ENCODE measurements around the gene TMEM176B. TPM values are rescaled to one million over a fixed set of nuclear protein-coding genes. Genes with fewer than 3 reads are reported as not detected.

The TMEM176B gene
- total RNA-seq, 3 donors from 2014 or later (not counting 1 experiment from before 2014, with no cell fraction given), result 4.0 TPM; not detected in 2

GRCh38 chr7:150838965-150839650, 38.9 kb upstream of the TMEM176B start:
- ATAC-seq (no peak), DNase-seq (no peak)
- peaks cover 13 to 27% of the 10 kb centered on the region in 2 donors for H3K27me3 Mint-ChIP-seq (ENCODE audit: low read depth in 2 of 2)
- WGBS (ENCODE audit: insufficient coverage), result 93% methylated on average over 7 of the region's 7 CpGs
- H3K36me3 ChIP-seq (ENCODE audit: control insufficient read depth, insufficient read depth, low read length), result no peaks in the 10 kb centered on the region
- H3K27ac ChIP-seq (ENCODE audit: low read length), result no peak overlapping the region
- H3K4me3 Mint-ChIP-seq, result no peak overlapping the region
- no peaks in the 10 kb centered on the region for H3K9me3 Mint-ChIP-seq
- intact Hi-C loops (cut with micrococcal nuclease), result no loop called here
- no peak for TF ChIP-seq CTCF (IDR thresholded peaks at IDR 0.05)
- H3K9me3 ChIP-seq (ENCODE audit: control insufficient read depth, insufficient read depth, low read length), result no peaks in the 10 kb centered on the region
- no peaks in the 10 kb centered on the region for H3K36me3 Mint-ChIP-seq
- H3K4me3 ChIP-seq (ENCODE audit: low read length), result no peak overlapping the region
- H3K4me1 Mint-ChIP-seq, result no peaks in the 10 kb centered on the region
- H3K4me1 ChIP-seq (ENCODE audit: control insufficient read depth, insufficient read depth, low read length), result no peaks in the 10 kb centered on the region
- H3K27me3 ChIP-seq (ENCODE audit: control insufficient read depth, insufficient read depth, low read length), result no peaks in the 10 kb centered on the region
- H3K27ac Mint-ChIP-seq, result no peak overlapping the region

- Mint-ChIP-seq H3K4me3 (no peak overlapping the region), H3K27me3 (ENCODE audit: low read depth in 2 of 2) (peaks cover 28 to 36% of the 10 kb centered on the region in 2 donors), H3K9me3 (no peaks in the 10 kb centered on the region), H3K36me3 (no peaks in the 10 kb centered on the region), H3K4me1 (no peaks in the 10 kb centered on the region), H3K27ac (no peak overlapping the region)
- 87% methylated on average over 6 of the region's 6 CpGs for WGBS (ENCODE audit: insufficient coverage)
- Histone ChIP-seq H3K4me1 (ENCODE audit: control insufficient read depth, insufficient read depth, low read length) (no peaks in the 10 kb centered on the region), H3K36me3 (ENCODE audit: control insufficient read depth, insufficient read depth, low read length) (no peaks in the 10 kb centered on the region), H3K27me3 (ENCODE audit: control insufficient read depth, insufficient read depth, low read length) (peaks cover 2% of the 10 kb centered on the region), H3K27ac (ENCODE audit: low read length) (no peak overlapping the region), H3K9me3 (ENCODE audit: control insufficient read depth, insufficient read depth, low read length) (no peaks in the 10 kb centered on the region), H3K4me3 (ENCODE audit: low read length) (no peak overlapping the region)
- no peak for TF ChIP-seq CTCF (IDR thresholded peaks at IDR 0.05)
- intact Hi-C loops (cut with micrococcal nuclease), result no loop called here
- DNase-seq (no peak), ATAC-seq (no peak)
Observed at GRCh38 chr7:150835702-150836280, 35.6 kb upstream of the TMEM176B start.

GRCh38 chr7:150835019-150835418, 34.9 kb upstream of the TMEM176B start:
- no peak for ATAC-seq

More at GRCh38 chr7:150835019-150835418, 34.9 kb upstream of the TMEM176B start:
- no peak overlapping the region for H3K4me3 Mint-ChIP-seq
- intact Hi-C loops (cut with micrococcal nuclease), result no loop called here
- H3K27ac Mint-ChIP-seq, result no peak overlapping the region
- H3K4me1 Mint-ChIP-seq, result no peaks in the 10 kb centered on the region
- 100% methylated on average over 1 of the region's 1 CpG for WGBS (ENCODE audit: insufficient coverage)
- Histone ChIP-seq H3K27ac (ENCODE audit: low read length) (no peak overlapping the region), H3K27me3 (ENCODE audit: control insufficient read depth, insufficient read depth, low read length) (peaks cover 2% of the 10 kb centered on the region), H3K36me3 (ENCODE audit: control insufficient read depth, insufficient read depth, low read length) (no peaks in the 10 kb centered on the region), H3K4me3 (ENCODE audit: low read length) (no peak overlapping the region), H3K4me1 (ENCODE audit: control insufficient read depth, insufficient read depth, low read length) (no peaks in the 10 kb centered on the region), H3K9me3 (ENCODE audit: control insufficient read depth, insufficient read depth, low read length) (no peaks in the 10 kb centered on the region)
- no peak for DNase-seq
- peaks cover 30 to 37% of the 10 kb centered on the region in 2 donors for H3K27me3 Mint-ChIP-seq (ENCODE audit: low read depth in 2 of 2)
- H3K9me3 Mint-ChIP-seq, result no peaks in the 10 kb centered on the region
- no peaks in the 10 kb centered on the region for H3K36me3 Mint-ChIP-seq
- no peak for TF ChIP-seq CTCF (IDR thresholded peaks at IDR 0.05)
